ENCODE results near the gene SYNE2. TPM values are rescaled to one million over a fixed set of nuclear protein-coding genes. Genes with fewer than 3 reads are reported as not detected.

The SYNE2 gene
- total and polyA plus RNA-seq, 10 of the 15 experiments (the other 5 are each of a cell fraction or from before 2014, with no cell fraction given) = 2.1 to 52.7 (median 38.1) TPM

- ATAC-seq (no peak), DNase-seq (ENCODE audit: low read depth, low spot score) (no peak), FAIRE-seq (no peak)
- Histone ChIP-seq H3K9ac (ENCODE audit: control insufficient read depth, insufficient read depth, low read length) (no peak overlapping the region), H3K4me1 (ENCODE audit: control insufficient read depth, insufficient read depth, low read length) (no peaks in the 10 kb centered on the region), H3K36me3 (ENCODE audit: control insufficient read depth in 2 of 2, insufficient read depth in 2 of 2, low read length in 1 of 2) (peaks cover 0 to 12% of the 10 kb centered on the region in 2 experiments; a peak in 3 of 4 replicates), H4K20me1 (ENCODE audit: control insufficient read depth, insufficient read depth) (no peaks in the 10 kb centered on the region), H3K9me3 (replicated peaks; ENCODE audit: control insufficient read depth, insufficient read depth, low read length) (no peaks in the 10 kb centered on the region), H3K27ac (ENCODE audit: control insufficient read depth, insufficient read depth) (no peak overlapping the region), H2AFZ (ENCODE audit: control insufficient read depth, low read depth, low read length) (no peak overlapping the region), H3K4me2 (ENCODE audit: control insufficient read depth, insufficient read depth) (no peak overlapping the region), H3K79me2 (ENCODE audit: control insufficient read depth, insufficient read depth, low read length) (no peaks in the 10 kb centered on the region), H3K27me3 (replicated peaks in 1 of 2; ENCODE audit: control insufficient read depth in 2 of 2, insufficient read depth in 2 of 2, low read length in 1 of 2) (no peaks in the 10 kb centered on the region), H3K4me3 (no peak overlapping the region)
- 87% methylated on average over 2 of the region's 2 CpGs for WGBS (ENCODE audit: insufficient coverage, insufficient replicate concordance, low lambda C conversion rate, missing lambda C conversion rate)
- CTCF ChIA-PET = interaction anchor here (1.1 kb wide), 1 partner anchor 63 kb away, joined by 3 read pairs; no protein-coding TSS in a partner anchor
- POLR2A ChIA-PET = interaction anchor here (0.6 kb wide), 2 partner anchors 15 to 142 kb away, joined by 3 to 5 read pairs; no protein-coding TSS in a partner anchor
- TSS peak; percentile 45 for BruUV-seq (replicated peaks)
- intact Hi-C loops (cut with micrococcal nuclease; ENCODE audit: unreplicated experiment) (no loop called here), in situ Hi-C loops (cut with MboI) (no loop called here)
- SMC1A ChIA-PET (ENCODE audit: uncharacterized antibody, unreplicated experiment) = no interaction called here
- RAD21 ChIA-PET (ENCODE audit: unreplicated experiment) = interaction anchor here (0.7 to 1.0 kb wide), 2 partner anchors 93 to 220 kb away, joined by 3 read pairs; no protein-coding TSS in a partner anchor
- TF ChIP-seq RCOR1 (conservative IDR thresholded peaks at IDR 0.05; ENCODE audit: low read depth, low read length) (no peak), MEF2A (IDR thresholded peaks at IDR 0.05; ENCODE audit: insufficient read depth, low read depth, low read length) (no peak), CEBPZ (IDR thresholded peaks at IDR 0.05; ENCODE audit: low read depth, low read length) (no peak), SMAD5 (IDR thresholded peaks at IDR 0.05; ENCODE audit: low read depth) (no peak), EED (IDR thresholded peaks at IDR 0.05; ENCODE audit: low read depth) (no peak), CUX1 (IDR thresholded peaks at IDR 0.05; ENCODE audit: insufficient replicate concordance, low read depth, low read length) (no peak), HDAC2 (IDR thresholded peaks at IDR 0.05) (no peak), STAT3 (IDR thresholded peaks at IDR 0.05; ENCODE audit: low read depth, low read length) (no peak), BCLAF1 (IDR thresholded peaks at IDR 0.05) (no peak)
- TF ChIP-seq, protein P1, sequence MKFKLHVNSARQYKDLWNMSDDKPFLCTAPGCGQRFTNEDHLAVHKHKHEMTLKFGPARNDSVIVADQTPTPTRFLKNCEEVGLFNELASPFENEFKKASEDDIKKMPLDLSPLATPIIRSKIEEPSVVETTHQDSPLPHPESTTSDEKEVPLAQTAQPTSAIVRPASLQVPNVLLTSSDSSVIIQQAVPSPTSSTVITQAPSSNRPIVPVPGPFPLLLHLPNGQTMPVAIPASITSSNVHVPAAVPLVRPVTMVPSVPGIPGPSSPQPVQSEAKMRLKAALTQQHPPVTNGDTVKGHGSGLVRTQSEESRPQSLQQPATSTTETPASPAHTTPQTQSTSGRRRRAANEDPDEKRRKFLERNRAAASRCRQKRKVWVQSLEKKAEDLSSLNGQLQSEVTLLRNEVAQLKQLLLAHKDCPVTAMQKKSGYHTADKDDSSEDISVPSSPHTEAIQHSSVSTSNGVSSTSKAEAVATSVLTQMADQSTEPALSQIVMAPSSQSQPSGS (IDR thresholded peaks at IDR 0.05; ENCODE audit: low read length) = no peak
Measured at GRCh38 chr14:64074961-64075612, 222.3 kb downstream of the SYNE2 start.
